Stomach (tissue), 4 donors: ENCODE data around the gene ARHGAP25.

Experiments
- CTCF ChIP-seq, 7 experiments: fragments of 450-650 bp in 4 of 7; fragments of 200-600 bp in 3 of 7; sonication (generic) in 3 of 7; IDR thresholded peaks; one replicate each; pipeline ENCODE4 v1.5.1; 2016 to 2019; ENCODE audit warnings: antibody characterized with exemption in 7 of 7, control low read depth in 2 of 7, mild to moderate bottlenecking in 1 of 7
- EP300 ChIP-seq: sonication (generic); formaldehyde crosslinking; IDR thresholded peaks from one replicate; pipeline ENCODE4 v1.6.1; 2017; ENCODE audit warnings: antibody characterized with exemption
- POLR2A ChIP-seq, 4 donors: fragments of 450-650 bp; IDR thresholded peaks; one replicate each; pipeline ENCODE4 v1.6.1; 2016; ENCODE audit warnings: antibody characterized with exemption in 4 of 4, control low read depth in 2 of 4, mild to moderate bottlenecking in 1 of 4, moderate library complexity in 1 of 4
- POLR2AphosphoS5 ChIP-seq, 3 donors: sonication (generic); formaldehyde crosslinking; IDR thresholded peaks; one replicate each; pipeline ENCODE4 v1.6.1; 2016; ENCODE audit warnings: antibody characterized with exemption in 3 of 3

GRCh38 chr2:68833162-68833561, 98.6 kb downstream of the ARHGAP25 start:
- no peak for TF ChIP-seq CTCF (IDR thresholded peaks at IDR 0.05)
- no peak for TF ChIP-seq POLR2AphosphoS5 (IDR thresholded peaks at IDR 0.05)
- TF ChIP-seq POLR2A (IDR thresholded peaks at IDR 0.05) = no peak
- no peak for TF ChIP-seq EP300
